Measurements from ENCODE around the gene DISC1.
"Not testable (repeated sequence)": the region's sequence is repeated elsewhere in the genome, so short reads cannot be mapped to it uniquely, and the experiment has no call there.

Gene DISC1

DNA sequence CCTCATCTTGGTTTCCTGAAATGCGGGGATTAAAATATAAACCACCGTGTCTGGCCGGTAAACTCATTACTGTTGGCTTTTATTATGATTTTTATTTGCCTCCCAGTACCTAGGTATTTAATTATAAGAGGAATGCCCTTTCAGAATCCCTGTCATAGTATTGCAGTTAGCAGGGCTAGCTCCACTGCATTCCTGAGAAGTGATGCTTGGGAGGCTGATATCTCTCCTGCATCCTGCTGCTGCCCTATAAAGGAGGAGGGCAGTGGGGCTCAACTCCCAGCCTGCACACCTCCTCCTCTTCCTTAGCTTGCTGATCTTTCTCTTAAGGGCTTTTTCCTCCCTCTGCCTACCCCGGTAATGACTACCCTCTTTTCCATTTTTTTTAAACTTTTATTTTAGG, 19.9 kb upstream of the DISC1 start:
- DNase-seq, result no peak

DNA sequence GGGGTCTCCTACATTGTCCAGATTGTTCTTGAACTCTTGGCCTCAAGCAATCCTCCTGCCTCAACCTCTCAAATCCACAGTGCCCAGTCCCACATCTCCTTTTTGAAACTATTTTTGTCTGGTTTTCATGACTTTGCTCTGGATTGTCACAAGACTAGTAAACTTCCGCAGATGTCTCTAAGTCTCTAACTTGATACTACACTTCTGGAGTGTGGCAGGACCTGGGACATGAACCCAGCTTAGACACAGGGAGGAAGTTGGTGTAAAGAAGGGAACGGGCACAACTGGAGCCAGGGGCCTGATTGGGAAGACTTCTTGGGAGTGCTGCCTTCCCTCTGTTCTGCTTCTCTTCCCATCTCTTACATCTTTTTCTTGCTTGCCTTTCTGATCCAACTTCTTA, 16.2 kb upstream of the DISC1 start:
- DNase-seq, result no peak

DNA sequence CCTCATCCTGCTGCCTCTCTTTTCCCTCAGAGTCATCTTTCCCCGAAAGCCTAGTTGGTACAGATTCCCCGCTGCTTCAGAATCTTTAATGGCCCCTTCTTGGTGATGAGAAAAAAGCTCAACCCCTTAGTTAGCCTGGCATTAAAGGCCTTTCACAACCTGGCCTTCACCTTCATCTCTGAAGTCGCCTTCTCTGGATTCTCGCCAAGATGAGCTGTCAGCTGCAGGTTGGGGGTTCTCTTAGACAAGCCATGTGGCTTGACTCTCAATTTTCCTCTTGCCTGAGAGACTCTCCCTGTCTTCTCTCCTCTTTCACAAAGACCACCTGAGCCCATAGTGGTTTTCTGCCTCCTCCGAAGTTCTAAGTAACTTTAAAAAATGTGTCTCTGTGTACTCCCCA, 15.5 kb upstream of the DISC1 start:
- no peak for DNase-seq

DNA sequence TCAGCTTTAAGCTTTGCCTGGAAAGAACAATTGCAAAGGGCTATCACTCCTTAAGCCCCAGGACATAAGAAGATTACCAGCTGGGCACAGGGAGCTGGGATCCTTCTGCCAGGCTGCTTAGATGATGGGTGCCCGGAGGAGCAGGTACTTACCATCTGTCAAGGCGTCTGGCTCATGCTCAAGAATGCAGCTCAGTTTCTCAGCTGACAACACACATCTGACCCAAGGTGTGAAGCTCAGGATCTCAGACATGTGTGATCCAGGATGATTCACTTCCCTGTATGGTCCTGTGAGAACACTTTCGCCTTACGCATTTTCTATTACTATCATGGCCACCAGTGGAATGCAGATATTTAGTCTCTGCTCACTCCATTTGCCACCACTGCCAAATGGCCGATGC, 14.7 kb upstream of the DISC1 start:
- no peak for DNase-seq

DNA sequence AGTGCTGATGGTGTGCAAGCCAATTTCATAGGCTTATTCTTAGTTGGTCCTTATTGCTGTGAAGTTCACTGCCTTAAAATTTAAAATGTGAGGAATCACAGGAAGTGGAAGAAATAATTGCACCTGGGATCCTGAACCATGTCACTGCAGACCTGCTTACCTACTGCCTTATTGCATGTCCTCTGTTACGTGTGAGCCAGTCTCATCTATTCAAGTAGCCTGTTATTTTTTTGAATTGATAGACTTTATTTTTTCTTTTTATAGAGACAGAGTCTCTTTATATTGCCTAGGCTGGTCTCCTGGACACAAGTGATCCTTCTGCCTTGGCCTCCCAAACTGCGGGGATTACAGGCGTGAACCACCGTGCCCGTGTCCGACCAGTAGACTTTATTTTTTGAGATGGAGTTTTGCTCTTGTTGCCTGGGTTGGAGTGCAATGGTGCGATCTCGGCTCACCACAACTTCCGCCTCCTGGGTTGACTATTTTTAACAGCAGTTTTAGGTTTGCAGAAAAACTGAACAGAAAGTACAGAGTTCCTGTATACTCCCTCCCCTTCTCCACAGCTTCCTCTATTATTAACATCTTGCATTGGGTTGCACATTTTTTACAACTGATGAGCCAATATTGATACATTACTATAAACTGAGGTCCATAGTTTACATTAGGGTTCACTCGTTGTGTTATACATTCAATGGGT, 14.0 kb upstream of the DISC1 start:
- DNase-seq, result peak; percentile 30

DNA sequence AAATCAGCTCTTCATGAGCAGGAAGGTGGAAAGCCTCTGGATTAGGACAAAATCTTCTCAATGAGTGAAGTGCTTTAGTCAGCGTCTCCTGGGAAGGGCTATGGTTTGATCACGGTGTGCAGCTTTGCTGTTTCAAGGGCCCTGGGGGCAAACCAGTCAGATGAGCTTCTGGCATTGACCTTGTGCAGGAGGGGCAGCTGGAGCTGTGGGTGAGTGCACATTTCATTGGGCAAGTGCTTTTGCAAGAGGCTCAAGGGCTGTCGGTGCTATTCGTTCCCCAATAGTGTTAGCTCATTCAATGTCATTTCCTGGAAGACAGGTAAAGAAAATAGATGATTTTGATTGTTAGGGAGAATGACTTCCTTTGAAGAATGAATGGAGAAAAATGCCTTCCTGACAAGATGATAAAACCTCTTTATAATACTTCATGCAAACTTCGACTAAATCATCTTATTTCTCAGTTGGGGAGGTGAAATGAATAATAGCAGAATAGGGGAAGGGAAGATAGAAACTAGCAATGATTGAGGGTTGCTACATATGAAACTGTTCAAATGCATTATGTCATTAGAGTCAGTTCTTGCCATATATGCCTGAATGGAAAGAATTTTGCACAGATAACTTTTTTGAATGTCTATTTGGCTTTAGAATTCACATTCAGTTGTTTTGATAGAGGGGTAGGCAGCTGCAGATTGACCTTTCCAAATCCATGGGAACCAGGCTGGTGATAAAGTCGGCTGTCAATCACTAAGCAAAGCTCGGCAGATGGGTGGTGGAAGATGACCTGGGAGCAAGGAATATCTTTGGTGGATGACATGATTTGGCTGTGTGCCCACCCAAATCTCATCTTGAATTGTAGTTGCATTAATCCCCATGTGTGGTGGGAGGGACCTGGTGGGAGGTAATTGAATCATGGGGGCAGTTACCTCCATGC, 12.9 kb upstream of the DISC1 start:
- no peak for DNase-seq

DNA sequence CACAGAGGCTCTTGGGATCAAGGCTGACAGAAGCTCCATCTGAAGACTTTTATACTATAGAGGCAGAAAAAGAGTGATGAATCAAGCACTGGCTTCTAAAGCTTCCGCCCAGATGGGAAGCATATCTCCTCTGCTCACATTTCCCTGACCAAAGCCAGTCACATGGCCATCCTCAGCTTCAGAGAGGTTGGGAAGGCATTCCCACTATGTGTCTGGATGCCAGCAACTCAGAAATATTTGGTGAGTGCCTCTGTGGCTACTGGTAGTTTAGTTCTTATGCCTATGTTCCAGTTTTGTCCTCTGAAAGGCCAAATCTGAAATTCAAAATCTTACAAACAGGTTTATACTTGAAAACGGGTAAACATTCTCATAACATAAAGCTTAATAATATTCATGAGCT, 9.9 kb upstream of the DISC1 start:
- no peak for DNase-seq

DNA sequence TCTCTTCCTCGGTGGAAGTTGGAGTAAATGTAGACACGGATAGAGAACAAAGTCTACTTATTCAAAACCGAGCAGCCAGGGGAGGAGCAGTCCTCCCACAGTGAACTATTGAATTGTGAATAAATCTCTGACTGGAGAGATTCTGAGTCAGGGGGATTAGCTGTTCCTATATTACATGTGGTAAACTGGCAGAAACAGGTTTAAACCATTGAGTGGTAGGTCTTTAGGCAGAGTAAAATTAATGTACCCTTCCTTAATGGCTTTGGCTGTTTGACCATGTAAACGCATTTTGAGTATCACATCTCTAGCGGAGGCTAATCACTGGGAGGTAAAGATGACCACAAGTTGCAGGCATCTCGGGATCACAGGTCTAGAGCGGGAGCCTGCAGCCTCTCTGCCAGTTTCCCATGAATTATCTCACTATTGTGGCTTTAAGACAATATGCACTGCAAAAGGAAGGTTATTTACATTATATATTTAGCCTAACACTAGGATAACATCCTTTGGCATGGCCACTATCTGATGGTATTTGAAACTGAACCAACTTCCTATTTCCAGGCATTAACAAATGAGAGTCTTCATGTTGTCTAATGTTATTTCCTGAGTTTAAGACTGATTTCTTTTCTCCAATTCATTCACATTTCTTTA, 7.9 kb upstream of the DISC1 start:
- DNase-seq, result no peak

DNA sequence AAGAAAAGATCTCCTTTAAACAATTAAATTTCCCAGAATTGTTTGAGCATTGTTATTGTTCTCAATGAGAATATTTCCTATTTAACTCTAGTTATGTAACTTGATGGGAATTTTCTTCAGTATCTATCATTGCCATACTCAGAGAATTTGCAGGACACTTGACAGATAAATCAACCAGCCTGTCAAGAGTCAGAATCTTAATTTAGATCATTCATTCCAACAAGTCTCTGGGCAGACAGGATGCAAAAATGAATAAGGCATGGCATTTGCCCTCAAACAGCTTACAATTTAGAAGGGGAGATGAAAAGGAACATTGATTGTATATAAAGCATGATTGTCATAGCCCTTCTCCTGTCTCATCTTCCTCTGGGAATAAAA, 7.3 kb upstream of the DISC1 start:
- DNase-seq, result no peak

DNA sequence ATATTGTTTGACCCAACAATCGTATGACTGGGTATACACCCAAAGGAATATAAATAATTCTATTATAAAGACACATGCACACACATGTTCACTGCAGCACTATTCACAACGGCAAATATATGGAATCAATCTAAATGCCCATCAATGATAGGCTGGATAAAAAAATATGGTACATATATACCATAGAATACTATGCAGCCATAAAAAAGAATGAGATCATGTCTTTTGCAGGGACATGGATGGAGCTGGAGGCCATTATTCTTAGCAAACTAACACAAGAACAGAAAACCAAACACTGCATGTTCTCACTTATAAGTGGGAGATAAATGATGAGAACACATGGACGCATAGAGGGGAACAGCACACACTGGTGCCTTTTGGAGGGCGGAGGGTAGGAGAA, 1.5 kb upstream of the DISC1 start:
- DNase-seq, result not testable (repeated sequence)

DNA sequence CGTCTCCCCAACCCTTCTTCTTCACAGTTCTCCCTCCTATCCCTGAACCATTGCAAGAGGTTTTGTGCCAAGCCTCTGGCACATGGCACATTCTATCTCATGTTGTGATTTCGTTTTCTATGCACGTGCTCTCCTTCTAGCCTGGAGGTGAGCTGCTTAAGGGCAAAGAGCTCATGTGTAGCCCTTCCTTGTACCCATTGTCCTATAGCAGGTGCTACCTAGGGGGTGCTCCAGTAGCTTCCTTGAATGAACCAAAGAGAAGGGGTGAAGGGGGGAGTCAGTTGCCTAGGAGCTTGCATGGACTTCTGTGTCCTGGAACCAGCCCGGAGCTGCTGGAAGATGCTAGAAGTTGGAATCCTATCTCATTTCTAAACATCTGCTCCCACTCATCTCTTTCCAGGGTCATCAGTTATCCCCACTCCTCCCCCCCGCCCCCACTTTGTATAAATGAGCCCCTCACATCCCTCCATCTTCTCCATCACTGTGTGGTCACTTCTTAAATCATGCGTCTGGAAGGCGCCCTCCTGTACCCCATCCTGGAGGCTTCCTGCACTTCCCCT, 535 bp upstream of the DISC1 start:
- DNase-seq, result no peak

DNA sequence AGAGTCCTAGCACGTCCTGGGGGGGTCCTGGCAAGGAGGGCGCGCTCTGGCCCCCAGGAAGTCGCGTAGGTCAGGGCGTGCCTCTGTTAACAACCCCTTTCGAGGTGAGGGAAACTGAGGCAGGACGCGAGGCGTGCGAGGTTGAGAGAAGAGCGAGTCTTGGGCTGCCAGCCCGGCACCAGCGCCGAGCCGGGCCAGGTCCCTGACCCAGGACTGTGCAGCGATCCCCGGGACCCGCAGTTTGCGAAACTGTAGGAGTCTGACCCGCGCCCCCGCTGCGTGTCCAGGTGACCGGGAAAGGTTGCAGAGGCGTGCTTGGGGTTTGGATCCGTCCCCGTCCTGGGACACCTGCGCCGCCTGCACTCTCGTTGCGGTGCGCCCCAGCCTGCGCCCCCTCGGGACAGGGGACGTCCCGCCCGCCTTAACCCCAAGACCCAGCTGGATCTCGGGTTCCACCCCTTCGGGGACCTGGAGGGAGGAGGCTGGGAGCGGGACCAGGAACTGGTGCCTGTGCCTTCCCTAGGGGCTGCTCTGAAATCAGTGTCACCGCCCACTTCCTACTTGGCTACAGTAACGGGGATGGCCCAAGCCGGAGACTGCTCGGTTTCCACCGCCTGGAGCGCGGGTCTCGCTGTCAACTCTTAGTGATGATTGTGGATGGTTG, 493 bp downstream of the DISC1 start:
- DNase-seq, result peak; percentile 35

DNA sequence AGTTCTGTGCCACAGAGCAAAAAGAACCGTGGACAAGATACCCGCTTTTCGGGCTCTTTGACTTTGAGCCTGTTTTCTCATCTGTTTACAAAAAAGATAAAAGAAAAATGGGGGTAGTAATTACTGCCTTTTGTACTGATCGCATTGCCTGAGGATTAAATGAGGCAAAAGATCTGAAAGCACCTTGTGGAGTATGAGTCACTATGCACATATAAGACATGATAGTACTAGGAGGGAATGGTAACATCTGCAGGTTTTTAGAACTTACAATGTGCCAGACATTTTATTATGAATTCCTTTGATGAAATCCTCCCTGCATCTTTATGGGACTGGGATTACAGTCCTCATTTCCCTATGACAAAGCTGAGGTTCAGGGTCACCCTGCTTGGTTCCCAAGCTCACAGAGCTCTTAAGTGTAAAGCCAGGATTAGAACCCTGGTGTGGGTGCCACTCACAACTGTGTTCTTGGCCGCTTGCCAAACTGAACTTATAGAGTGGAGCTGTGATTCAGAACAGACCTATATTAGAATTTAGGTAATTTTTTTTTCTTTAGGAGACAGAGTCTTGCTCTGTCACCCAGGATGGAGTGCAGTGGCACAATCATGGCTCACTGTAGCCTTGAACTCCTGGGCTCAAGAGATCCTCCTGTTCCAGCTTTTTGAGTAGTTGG, 1.8 kb downstream of the DISC1 start:
- peak; percentile 73 for DNase-seq

DNA sequence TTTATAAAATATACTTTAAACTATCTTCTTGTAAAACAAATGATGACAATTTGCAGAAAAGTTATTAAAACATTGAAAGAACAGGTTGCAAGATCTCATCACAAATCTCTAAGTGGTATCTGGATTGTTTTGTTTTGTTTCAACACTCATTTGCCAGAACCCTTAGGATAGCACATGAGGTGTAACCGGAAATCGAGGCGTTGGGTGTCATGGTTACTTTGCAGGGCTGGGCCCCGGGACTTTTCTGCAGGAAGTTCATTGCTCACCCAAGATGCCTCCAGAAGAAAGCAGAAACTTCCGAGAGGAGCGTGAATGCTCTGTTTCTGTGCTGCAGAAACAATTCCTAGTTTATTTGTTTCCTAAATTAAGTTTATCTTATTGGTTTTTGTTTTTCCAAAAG, 2.5 kb downstream of the DISC1 start:
- DNase-seq, result no peak

DNA sequence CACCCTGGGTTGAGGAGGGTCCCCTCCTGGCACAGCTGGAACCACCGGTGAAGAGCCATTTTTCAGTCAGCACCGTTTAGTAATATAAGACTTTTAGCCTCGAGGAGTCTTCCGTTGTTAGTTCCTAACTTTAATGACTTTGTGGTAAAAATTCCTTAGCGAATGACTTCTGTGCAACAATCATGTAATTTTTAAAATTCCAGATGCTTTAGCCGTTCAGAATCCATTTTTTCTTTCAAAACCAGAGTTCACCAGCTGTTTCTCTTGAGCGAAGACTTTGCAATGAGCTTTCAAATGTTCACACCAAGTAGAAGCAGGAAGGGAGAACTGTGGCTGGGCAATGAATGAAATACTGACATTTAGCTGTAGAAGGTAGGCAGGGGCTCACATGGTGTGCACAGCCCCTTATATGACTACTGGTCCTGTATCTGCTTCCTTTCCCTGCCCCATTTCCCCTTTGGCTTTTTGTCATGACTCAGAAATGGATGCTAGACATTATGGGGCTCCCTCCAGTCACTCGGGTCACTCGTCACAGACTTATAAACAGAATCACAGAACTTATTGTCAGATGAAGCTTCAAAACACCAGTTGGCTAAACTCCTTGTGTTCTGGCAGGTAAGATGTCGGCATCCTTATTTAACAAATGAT, 4.1 kb downstream of the DISC1 start:
- no peak for DNase-seq

DNA sequence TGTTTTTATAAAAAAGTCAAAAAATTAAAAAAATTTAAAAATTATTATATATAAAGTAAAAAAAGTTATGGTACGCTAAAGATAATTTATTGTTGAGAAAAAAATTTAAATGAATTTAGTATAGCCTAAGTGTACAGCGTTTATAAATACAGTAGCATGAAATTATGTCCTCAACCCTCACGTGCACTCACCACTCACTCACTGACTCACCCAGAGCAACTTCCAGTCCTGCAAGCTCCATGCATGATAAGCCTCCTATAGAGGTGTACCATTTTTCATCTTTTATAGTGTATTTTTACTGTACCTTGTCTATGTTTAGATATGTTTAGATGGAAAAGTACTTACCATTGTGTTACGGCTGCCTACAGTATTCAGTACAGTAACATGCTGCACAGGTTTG, 5.1 kb downstream of the DISC1 start:
- no peak for DNase-seq

DNA sequence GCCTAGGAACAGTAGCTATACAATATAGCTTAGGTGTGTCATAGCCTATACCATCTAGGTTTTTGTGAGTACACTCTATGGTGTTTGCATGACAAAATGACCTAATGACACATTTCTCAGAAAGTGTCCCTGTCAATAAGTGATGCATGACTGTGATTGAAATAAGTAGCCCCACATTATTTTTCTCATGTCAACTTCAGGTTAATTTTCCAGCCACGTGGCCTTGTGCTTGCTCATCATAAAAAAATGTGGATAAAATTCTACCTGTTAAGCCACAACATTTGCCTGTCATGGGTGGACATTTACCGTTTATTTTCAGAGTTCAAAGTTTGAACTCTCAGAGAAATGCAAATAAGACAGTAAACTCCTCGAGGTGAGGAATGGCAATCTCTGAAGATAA, 5.5 kb downstream of the DISC1 start:
- DNase-seq, result no peak

DNA sequence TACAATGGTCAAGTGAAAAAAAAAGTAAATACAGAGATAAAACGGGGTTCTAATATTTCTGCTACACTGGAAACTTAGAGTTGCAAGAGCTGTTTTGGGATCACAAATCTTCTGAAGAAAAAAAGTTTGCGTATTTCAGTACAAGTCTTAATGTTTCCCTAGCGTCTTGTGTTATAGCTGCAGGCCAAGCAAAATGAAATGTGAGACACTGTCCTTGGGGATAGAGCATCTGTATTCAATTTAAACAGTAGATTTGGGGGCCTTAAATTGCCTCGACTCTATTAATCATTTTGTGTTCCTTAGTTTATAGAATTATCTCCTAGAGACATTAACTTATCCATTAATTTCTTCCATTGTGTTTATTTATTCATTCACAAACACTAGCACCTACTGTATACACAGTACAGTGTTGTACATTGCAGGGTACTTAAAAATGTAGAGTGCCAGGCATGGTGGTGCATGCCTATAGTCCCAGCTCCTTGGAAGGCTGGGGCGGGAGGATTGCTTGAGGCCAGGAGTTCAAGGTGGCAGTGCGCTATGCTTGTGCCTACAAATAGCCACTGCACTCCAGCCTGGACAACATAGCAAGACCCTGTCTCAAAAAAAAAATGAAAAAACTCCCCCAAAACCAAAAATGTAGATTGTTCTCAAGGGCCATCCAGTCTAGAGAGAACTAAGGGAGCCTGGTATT, 7.9 kb downstream of the DISC1 start:
- no peak for DNase-seq

DNA sequence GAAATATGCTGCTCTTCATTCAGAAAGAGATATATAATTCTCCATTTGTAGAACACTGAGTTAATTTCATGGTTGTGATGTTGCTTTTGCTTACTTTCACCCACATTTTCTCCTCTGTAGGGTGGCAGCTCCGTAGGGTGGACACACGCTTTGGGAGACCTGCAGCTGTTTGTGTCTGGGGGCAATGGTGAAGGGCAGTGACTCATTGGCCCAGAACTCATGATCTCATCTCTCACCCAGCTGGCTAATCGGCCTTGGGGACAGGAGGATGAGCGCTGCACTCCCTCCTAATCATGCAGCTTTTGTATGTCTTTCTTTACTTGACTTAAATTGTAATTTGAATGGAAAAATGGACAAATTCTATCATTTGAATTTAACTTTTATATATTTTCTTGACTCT, 9.6 kb downstream of the DISC1 start:
- DNase-seq, result no peak

DNA sequence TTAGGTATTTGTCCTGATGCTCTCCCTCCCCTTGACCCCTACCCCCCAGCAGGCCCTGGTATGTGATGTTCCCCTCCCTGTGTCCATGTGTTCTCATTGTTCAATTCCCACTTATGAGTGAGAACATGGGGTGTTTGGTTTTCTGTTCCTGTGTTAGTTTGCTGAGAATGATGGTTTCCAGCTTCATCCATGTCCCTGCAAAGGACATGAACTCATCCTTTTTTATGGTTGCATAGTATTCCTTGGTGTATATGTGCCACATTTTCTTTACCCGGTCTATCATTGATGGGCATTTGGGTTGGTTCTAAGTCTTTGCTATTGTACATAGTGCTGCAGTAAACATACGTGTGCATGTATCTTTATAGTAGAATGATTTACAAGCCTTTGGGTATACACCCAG, 10.3 kb downstream of the DISC1 start:
- not testable (repeated sequence) for DNase-seq

DNA sequence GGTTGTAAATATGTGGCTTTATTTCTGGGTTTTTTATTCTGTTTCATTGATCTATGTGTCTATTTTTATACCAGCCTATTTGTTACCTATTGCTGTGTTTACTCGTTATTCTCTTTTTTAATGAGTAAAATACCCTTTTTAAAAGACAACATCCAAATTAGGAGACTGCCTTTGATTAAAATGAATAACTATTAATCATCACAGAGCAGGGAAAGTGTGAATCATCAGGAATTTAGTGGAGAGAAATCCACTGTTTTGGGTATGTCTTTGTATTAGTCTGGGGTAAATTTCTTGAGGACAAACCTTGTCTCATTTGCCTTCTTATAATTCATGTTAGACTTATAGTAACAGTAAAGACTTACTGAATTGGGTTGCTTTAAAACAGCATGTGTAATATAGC, 12.1 kb downstream of the DISC1 start:
- DNase-seq, result no peak

Data from stimulated activated CD4-positive, alpha-beta T cell treated with anti-CD3 and anti-CD28 coated beads, Interleukin-1b, Interleukin-23, amount 100 ng/mL, for 48 hours (primary cell).